ENCODE data around the gene CFHR1. TPM values are rescaled to one million over a fixed set of nuclear protein-coding genes. Genes with fewer than 3 reads are reported as not detected.

Gene CFHR1
- not detected in 2 replicates for total RNA-seq

DNA sequence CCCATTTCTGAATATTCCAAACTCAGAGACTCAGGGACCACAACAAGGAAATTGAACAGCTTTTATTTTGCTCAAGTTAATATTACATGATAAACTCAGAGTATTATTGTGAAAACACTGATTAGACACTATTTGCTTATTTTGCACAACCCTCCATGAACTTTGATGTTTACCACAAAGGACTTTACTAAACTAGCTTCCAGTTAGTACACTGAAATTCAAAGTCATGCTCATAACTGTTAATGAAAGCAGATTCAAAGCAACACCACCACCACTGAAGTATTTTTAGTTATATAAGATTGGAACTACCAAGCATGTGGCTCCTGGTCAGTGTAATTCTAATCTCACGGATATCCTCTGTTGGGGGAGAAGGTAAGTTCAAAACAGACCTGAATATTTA lies at the start of gene CFHR1:
Gene CFHR1 (plus strand): TSS at position 201 of the 400 bp plus-strand sequence. CDS start 114 bp downstream, at position 315.

DNA sequence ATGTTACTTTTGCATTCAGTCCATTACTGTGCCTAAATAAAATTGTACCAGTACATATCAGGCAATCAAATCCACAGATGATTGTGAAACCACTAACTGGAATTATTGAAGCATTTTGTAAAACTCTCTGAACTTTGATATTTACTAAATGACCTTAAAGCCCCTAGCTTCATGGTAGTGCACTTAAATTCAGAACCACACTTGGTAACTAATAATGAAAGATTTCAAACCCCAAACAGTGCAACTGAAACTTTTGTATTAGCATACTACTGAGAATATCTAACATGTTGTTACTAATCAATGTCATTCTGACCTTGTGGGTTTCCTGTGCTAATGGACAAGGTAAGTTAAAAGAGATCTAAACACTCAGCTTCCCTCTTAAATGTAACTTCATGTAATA lies 44.9 kb upstream of the CFHR1 start, which contains the start of gene CFHR3:
Gene CFHR3 (plus strand): TSS at position 238 of the 400 bp plus-strand sequence. CDS start 47 bp downstream, at position 285.

Other genes starting within 250 kb of the CFHR1 start
- 0.13 TPM in 1 of 2 replicates, not detected in the other for gene KCNT2, start 211.3 kb upstream of the CFHR1 start, total RNA-seq
- 3.2 and 5.6 TPM in 2 replicates for gene CFH, start 167.7 kb upstream of the CFHR1 start, total RNA-seq
- not detected in 2 replicates for gene CFHR3, start 44.9 kb upstream of the CFHR1 start, total RNA-seq
- not detected in 2 replicates for gene CFHR4, start 68.3 kb downstream of the CFHR1 start, total RNA-seq
- gene CFHR2, start 124.0 kb downstream of the CFHR1 start, total RNA-seq = not detected in 2 replicates
- gene CFHR5, start 157.8 kb downstream of the CFHR1 start, total RNA-seq = not detected in 2 replicates
- gene F13B, start 247.5 kb downstream of the CFHR1 start, total RNA-seq = not detected in 2 replicates

Measured in mammary microvascular endothelial cell (primary cell).